ENCODE results near the gene ZNF107.

The ZNF107 gene

DNA sequence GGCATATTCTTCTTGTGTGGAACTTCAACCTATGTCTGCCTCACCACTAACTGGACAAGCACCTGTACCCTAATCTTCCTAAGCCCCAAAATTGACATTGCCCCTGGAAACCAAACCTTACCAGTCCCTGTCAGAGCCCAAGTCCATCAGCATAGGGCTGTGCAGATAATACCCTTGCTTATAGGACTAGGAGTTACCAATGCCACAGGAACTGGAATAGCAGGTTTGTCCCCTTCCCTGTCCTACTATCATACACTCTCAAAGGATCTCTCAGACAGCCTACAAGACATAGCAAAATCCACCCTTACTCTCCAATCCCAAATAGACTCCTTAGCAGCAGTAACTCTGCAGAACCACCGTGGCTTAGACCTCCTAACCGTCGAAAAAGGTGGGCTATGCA, 19.8 kb downstream of the ZNF107 start:
- H2AFZ ChIP-seq (ENCODE audit: low read depth, low read length): no peak overlapping the region
- no peaks in the 10 kb centered on the region for H3K27me3 ChIP-seq (ENCODE audit: low read depth, low read length)
- H3K4me2 ChIP-seq (ENCODE audit: low read length): peak overlapping the region; percentile 66; the same call in 1 of the 2 replicates
- H3K36me3 ChIP-seq (replicated peaks; ENCODE audit: low read depth, low read length): peaks cover 95% of the 10 kb centered on the region
- TF ChIP-seq, protein P1, sequence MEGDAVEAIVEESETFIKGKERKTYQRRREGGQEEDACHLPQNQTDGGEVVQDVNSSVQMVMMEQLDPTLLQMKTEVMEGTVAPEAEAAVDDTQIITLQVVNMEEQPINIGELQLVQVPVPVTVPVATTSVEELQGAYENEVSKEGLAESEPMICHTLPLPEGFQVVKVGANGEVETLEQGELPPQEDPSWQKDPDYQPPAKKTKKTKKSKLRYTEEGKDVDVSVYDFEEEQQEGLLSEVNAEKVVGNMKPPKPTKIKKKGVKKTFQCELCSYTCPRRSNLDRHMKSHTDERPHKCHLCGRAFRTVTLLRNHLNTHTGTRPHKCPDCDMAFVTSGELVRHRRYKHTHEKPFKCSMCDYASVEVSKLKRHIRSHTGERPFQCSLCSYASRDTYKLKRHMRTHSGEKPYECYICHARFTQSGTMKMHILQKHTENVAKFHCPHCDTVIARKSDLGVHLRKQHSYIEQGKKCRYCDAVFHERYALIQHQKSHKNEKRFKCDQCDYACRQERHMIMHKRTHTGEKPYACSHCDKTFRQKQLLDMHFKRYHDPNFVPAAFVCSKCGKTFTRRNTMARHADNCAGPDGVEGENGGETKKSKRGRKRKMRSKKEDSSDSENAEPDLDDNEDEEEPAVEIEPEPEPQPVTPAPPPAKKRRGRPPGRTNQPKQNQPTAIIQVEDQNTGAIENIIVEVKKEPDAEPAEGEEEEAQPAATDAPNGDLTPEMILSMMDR (IDR thresholded peaks at IDR 0.05; ENCODE audit: low read depth, low read length): no peak
- TF ChIP-seq EZH2phosphoT487 (IDR thresholded peaks at IDR 0.05; ENCODE audit: low read depth): no peak
- H3K79me2 ChIP-seq (ENCODE audit: low read length): peaks cover 97% of the 10 kb centered on the region
- H3K9ac ChIP-seq (ENCODE audit: low read length): no peak overlapping the region
- H4K20me1 ChIP-seq (ENCODE audit: insufficient read depth, low read length): peaks cover 29% of the 10 kb centered on the region
- H3K4me3 ChIP-seq (ENCODE audit: low read length): no peak overlapping the region
- peak overlapping the region; percentile 88 for H3K27ac ChIP-seq (ENCODE audit: low read length)
- peaks cover 39% of the 10 kb centered on the region for H3K4me1 ChIP-seq (ENCODE audit: low read length)
- no peaks in the 10 kb centered on the region for H3K9me3 ChIP-seq (ENCODE audit: insufficient read depth, low read length)

DNA sequence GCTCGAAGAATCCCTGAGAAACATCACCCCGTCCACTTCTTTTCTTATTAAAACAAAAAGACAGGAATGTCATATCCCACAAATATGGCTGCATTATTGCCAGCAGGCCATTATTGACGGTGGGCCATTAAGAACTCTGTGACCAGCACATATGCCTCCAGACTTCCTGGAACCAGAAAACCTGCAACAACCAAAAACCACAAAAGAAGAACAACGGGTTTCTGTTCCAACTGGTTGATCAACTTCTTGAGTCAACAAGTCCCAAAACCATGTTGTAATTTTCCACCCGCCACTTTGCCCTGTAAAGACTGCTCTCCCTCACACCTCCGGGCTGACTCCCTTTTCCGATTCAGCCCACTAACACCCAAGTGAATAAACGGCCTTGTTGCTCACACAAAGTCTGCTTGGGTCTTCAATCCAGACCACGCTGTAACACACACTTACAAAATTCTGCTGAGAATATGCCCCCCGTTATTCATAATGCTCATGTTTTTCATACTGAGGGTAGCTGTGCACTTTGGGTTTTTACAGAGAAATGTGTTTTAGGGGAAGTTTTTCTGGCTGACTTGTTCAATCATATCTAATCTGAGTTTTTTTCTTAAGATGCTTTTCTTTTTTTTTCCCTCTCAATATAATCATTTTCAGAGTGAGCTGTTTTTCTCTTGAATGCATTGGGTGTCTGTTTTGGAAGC, 20.7 kb downstream of the ZNF107 start:
- Histone ChIP-seq H2AFZ (ENCODE audit: low read depth, low read length) (no peak overlapping the region), H3K27ac (ENCODE audit: low read length) (peak overlapping the region; percentile 88), H3K9me3 (ENCODE audit: insufficient read depth, low read length) (no peaks in the 10 kb centered on the region), H3K79me2 (ENCODE audit: low read length) (peaks cover 89% of the 10 kb centered on the region), H3K4me1 (ENCODE audit: low read length) (peaks cover 46% of the 10 kb centered on the region), H4K20me1 (ENCODE audit: insufficient read depth, low read length) (peaks cover 23% of the 10 kb centered on the region), H3K36me3 (replicated peaks; ENCODE audit: low read depth, low read length) (peaks cover 93% of the 10 kb centered on the region), H3K4me3 (ENCODE audit: low read length) (peak overlapping the region; percentile 36), H3K9ac (ENCODE audit: low read length) (peak overlapping the region; percentile 43; the same call in 1 of the 2 replicates), H3K4me2 (ENCODE audit: low read length) (peak overlapping the region; percentile 66), H3K27me3 (ENCODE audit: low read depth, low read length) (no peaks in the 10 kb centered on the region)
- TF ChIP-seq EZH2phosphoT487 (IDR thresholded peaks at IDR 0.05; ENCODE audit: low read depth): no peak
- TF ChIP-seq, protein P1 (IDR thresholded peaks at IDR 0.05; ENCODE audit: low read depth, low read length): no peak

DNA sequence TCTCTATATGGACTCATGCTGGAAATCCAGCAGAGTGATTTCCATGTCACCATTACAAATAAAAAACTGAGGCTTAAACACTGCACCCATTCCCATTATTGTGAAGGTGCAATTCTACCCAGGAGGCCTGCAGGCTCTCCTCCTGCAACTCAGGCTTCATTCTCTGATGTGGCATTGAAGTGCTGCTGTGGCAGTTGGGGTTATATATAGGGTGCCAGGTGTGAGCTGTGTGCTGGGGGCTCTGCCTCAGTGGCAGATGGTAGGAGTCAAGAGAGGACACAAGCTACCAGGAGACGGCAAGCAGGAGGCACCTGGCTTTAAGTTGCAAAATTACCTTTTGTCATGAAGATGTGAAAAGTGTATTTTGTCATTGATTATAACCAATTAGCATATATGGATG, 21.3 kb downstream of the ZNF107 start:
- no peak overlapping the region for H2AFZ ChIP-seq (ENCODE audit: low read depth, low read length)
- H3K9me3 ChIP-seq (ENCODE audit: insufficient read depth, low read length): 0 out of 2 replicates have a peak, but pooled peaks cover 3% of the 10 kb centered on the region
- no peak for TF ChIP-seq EZH2phosphoT487 (IDR thresholded peaks at IDR 0.05; ENCODE audit: low read depth)
- TF ChIP-seq, protein P1 (IDR thresholded peaks at IDR 0.05; ENCODE audit: low read depth, low read length): no peak
- H3K4me3 ChIP-seq (ENCODE audit: low read length): 0 out of 2 replicates have a peak overlapping the region, but pooled peaks have one; percentile 36
- H4K20me1 ChIP-seq (ENCODE audit: insufficient read depth, low read length): peaks cover 21% of the 10 kb centered on the region
- H3K27ac ChIP-seq (ENCODE audit: low read length): peak overlapping the region; percentile 88
- H3K9ac ChIP-seq (ENCODE audit: low read length): peak overlapping the region; percentile 43; the same call in 1 of the 2 replicates
- H3K4me1 ChIP-seq (ENCODE audit: low read length): peaks cover 46% of the 10 kb centered on the region
- H3K36me3 ChIP-seq (replicated peaks; ENCODE audit: low read depth, low read length): peaks cover 93% of the 10 kb centered on the region
- peaks cover 89% of the 10 kb centered on the region for H3K79me2 ChIP-seq (ENCODE audit: low read length)
- no peaks in the 10 kb centered on the region for H3K27me3 ChIP-seq (ENCODE audit: low read depth, low read length)
- peak overlapping the region; percentile 66 for H3K4me2 ChIP-seq (ENCODE audit: low read length)

DNA sequence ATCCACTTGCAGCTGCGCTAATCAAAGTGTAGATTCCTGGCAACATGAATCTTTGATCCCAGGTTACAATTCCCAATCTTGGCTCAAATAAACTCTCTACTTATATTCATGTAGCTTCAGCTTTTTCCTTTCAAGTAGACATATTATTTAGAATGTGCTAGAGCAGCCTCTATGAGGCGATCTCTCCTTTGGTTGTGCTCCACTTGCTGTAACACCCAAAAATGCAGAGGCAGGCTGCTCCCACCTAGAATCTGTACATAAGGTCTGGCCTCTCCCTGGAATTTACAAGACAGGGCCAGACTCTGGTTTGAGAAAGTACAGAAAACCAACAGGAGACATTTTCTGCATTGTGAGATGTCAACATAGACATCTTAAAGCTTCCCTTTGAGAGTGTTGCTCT, 23.1 kb downstream of the ZNF107 start:
- H2AFZ ChIP-seq (ENCODE audit: low read depth, low read length): no peak overlapping the region
- H3K27me3 ChIP-seq (ENCODE audit: low read depth, low read length): no peaks in the 10 kb centered on the region
- H3K79me2 ChIP-seq (ENCODE audit: low read length): peaks cover 83% of the 10 kb centered on the region
- no peak overlapping the region for H3K9ac ChIP-seq (ENCODE audit: low read length)
- peaks cover 46% of the 10 kb centered on the region for H3K4me1 ChIP-seq (ENCODE audit: low read length)
- H3K9me3 ChIP-seq (ENCODE audit: insufficient read depth, low read length): peaks cover 8% of the 10 kb centered on the region; the same call in 1 of the 2 replicates
- no peak overlapping the region for H3K4me3 ChIP-seq (ENCODE audit: low read length)
- no peak for TF ChIP-seq EZH2phosphoT487 (IDR thresholded peaks at IDR 0.05; ENCODE audit: low read depth)
- TF ChIP-seq, protein P1 (IDR thresholded peaks at IDR 0.05; ENCODE audit: low read depth, low read length): no peak
- no peak overlapping the region for H3K27ac ChIP-seq (ENCODE audit: low read length)
- H3K4me2 ChIP-seq (ENCODE audit: low read length): no peak overlapping the region
- H4K20me1 ChIP-seq (ENCODE audit: insufficient read depth, low read length): peaks cover 8% of the 10 kb centered on the region; the same call in 1 of the 2 replicates
- H3K36me3 ChIP-seq (replicated peaks; ENCODE audit: low read depth, low read length): peaks cover 89% of the 10 kb centered on the region

Measured in OCI-LY3 (cell line).